Stimulated activated CD8-positive, alpha-beta memory T cell treated with anti-CD3 and anti-CD28 coated beads, Interleukin-12 subunit alpha, Interleukin-12 subunit beta, amount 100 ng/mL, for 4 hours (primary cell): Measurements from ENCODE around the gene TAS2R1.

Experiments used
- DNase-seq: peaks from one replicate; pipeline ENCODE4 v3.0.0-alpha.2; 2020; ENCODE audit warnings: low read depth

Gene TAS2R1, protein sequence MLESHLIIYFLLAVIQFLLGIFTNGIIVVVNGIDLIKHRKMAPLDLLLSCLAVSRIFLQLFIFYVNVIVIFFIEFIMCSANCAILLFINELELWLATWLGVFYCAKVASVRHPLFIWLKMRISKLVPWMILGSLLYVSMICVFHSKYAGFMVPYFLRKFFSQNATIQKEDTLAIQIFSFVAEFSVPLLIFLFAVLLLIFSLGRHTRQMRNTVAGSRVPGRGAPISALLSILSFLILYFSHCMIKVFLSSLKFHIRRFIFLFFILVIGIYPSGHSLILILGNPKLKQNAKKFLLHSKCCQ

DNA sequence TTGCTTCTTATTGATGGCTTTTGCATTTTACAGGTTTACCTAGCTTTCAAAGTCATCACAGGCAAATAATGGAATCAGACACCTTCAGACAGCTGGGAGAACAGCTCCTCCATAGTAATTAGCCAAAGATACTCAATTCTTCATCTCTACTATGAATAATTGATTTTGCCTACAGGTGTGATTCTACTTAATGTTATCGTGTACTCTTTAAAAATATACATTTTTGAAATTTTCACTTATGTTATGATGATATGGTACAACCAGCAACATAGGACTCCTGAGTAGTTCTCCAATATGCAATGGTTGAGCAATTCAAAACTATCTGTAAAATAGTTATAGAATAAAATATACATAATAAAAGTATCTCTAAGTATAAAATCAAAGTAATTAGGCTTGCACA is at the start of gene TAS2R1:
TAS2R1 (minus strand) TSS at position 101 of the 400 bp plus-strand sequence. CDS start 319 bp downstream, outside the sequence.
- no peak for DNase-seq

DNA sequence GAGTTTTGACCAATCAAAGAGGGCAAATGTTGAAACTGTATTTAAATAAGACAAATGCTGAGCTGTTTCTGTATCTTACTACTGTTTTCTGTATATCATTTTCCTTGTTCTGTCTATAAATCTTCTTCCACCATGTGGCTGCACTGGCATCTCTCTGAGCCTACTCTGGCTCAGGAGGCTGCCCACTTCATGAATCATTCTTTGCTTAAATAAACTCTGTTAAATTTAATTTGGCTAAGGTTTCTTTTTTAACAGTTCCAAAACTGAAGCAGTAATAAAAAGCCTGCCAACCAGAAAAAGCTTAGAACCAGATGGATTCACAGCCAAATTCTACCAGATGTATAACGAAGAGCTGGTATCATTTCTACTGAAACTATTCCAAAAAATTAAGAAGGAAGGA is 40.2 kb upstream of the TAS2R1 start:
- DNase-seq = no peak

DNA sequence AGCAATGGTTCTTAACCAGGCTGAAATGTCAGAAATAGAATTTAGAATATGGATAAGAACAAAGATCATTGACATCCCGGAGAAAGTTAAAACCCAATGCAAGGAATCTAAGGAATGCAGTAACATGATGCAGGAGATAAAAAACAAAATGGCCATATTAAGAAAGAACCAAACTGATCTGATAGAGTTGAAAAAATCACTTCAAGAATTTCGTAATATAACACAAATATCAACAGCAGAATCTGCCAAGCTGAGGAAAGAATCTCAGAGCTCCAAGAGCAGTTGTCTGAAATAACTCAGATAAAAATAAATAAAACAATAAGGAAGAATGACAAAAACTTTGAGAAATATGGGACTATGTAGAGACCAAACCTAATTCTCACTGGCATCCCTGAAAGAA is 37.8 kb upstream of the TAS2R1 start:
- no peak for DNase-seq

DNA sequence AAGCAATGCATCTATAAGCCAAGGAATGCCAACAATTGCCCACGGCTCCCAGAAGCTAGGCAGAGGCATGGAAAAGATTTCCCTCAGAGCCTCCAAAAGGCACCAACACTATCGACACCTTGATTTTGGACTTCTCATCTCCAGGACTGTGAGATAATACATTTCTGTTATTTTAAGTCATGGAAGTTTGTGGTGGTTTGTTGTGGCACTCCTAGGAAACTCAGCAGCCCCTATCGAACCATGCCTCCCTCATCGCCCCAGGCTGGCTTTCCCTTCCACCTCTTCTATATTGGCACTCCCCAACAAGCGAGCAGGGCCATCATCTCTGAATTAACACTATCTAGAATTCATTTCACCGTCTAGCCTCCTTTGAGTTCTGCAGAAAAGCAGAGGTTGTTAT is 33.7 kb upstream of the TAS2R1 start:
- no peak for DNase-seq

DNA sequence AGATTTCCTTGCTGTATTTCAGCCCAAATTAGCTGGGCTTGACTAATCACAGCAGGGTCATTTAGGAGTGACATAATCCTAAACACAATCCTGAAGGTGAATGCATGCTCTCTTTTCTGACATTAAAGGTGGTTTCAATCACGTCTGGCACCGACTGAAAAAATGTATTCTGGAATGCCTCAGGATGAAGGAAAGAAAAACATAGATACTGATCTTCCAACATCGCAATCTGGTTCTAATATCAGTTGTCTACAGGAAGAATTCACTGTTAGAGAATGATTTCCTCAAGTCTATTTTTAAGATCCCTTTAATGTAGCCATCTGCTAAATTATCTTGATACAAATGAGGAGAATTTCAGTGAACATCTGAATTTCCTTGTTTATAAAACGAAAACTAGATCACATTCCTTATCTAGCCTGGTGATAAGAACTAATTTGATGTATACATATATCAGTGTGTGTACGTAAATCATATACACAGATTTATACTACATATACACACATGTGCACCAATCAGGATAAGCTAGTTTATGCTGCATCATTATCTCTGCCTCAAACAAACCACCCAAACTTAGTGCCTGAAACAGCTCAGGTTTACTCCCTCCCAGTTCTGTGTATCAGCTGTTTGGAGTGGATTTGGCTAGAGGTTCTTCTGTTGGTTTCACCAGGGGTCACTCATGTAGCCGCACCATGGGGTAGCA is 31.3 kb upstream of the TAS2R1 start:
- no peak for DNase-seq

DNA sequence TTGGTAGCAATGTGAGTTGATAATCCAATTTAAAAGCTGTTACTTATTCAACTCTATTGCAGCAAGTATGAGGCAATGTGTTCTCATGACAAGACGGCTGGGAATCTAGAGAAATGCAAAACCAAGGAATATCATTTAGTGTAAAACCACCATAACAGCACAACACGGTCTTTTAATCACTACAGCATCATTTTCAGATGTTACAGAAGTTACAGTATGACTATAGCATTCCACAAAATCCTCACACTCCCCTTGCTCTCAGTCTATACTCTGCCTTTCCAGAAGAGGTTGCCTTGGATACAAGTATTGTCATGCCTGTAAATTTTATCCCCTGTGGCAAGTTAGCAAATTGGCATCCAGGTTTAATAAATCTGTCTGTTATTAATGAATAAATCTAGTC is 28.6 kb upstream of the TAS2R1 start:
- no peak for DNase-seq

DNA sequence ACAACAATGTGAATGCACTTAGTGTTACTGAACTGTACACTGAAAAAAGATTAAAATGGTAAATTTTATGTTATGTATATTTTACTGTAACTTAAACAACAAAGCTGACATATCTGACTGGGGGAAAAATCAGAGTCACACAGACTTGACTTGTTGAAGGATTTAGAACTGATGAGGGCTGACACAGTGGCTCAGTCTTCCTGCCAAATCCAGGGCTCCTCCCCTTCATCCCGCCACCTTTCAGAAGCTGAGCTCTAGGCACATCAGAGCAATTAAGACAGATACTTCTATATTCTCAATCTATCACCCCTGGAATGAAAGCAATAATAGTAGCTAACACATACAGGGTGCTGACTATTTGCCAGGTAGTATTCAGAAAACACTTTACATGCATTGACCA is 27.7 kb upstream of the TAS2R1 start:
- DNase-seq = no peak

DNA sequence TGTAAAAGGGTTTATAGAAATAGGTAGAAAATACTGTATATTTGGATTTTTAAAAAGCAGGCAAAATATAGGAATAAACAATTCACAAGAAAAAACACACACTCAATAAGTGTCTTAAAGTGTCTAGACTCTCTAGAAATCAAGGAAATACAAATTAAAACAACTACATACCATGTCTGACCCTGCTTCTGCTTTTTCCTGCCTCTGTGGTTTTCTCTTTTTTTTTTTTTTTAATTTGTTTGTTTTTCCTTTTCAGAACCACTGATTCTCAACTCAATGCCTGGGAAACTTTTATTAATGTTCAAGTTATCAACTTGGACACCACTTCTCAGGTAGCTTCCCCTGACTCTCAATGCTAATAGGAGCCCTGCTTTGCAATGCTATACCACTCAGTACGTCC is 25.5 kb upstream of the TAS2R1 start:
- DNase-seq = no peak

DNA sequence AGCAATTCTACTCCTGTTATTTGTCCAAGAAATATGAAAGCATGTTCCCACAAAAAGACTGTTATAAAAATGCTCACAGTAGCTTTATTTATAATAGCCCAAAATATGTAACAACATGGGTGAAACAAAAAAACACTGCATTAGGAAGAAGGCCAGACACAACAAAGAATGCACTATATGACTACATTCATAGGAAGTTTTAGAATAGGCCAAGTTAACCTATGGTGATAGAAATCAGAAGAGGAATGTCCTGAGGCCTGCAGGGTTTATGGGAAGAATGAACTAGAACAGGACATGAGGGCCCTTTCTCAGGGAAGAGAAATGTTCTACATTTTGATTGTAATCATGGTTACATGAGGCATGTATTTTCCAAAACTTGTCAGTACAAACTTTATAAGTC is 24.7 kb upstream of the TAS2R1 start:
- DNase-seq = no peak

DNA sequence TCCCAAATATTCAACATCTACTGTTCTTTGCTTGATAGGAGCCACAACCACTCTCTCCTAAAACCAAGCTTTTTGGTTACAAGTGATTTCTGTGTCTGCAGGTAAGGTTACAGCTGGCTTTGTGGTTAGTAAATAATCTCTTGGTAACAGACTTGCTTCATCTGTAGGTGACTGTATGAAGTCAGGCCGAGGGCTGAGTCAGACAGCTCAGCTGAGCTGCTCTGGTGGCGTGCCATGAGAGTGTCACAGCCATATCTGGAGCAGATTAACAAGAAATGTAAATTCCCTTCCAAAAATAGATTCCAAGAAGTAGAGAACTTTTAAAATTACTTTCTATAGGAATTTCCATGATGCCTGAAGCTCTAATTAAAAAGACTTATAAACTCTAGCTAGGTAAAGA is 23.7 kb upstream of the TAS2R1 start:
- no peak for DNase-seq

DNA sequence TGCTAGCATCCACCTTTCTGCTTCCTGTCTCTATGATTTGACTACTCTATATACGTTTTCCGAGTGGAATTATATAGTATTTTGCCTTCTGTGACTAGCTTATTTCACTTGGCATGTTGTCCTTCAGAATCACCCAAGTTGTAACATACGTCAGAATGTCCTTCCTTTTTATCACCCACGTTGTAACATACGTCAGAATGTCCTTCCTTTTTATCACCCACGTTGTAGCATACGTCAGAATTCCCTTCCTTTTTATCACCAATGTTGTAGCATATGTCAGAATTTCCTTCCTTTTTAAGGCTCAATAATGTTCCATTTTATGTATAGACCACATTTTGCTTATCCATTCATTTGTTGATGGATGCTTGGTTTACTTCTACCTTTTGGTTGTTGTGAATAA is 22.9 kb upstream of the TAS2R1 start:
- DNase-seq = no peak

DNA sequence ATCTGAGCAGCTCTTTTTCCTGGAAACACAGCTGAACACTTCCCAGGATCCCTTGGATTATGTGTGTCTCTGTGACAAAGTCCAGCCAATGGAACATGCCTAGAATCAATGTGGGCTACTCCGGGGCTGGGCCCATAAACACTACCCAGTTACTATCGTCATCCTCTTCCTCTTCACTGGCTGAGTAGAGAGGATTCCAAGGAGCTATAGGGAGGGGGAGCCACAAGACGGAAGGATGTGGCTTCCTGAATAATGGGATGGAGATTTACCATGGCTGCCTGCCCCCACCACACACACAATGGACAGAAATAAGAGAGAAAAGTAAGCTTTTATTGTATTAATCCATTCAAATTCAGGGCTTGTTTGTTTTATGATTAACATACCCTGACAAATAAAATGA is 22.1 kb upstream of the TAS2R1 start:
- DNase-seq = no peak

DNA sequence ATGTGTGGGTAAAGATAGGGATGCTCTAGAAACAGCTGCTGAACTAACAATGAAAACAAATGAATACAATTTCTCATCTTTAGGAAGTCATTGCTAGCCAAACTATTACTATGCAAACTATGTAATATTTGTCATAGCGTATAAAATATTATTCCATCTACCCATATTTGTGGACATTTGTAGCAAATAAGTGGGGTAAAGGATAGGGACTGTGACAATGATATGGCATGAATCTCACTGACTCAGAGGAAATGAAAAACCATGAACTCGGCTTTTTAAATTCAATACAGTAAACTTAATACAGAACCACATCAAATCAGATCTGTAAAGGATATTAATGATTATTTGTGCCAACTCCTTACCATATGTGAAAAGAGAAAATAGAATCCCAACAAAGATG is 16.7 kb upstream of the TAS2R1 start:
- no peak for DNase-seq

DNA sequence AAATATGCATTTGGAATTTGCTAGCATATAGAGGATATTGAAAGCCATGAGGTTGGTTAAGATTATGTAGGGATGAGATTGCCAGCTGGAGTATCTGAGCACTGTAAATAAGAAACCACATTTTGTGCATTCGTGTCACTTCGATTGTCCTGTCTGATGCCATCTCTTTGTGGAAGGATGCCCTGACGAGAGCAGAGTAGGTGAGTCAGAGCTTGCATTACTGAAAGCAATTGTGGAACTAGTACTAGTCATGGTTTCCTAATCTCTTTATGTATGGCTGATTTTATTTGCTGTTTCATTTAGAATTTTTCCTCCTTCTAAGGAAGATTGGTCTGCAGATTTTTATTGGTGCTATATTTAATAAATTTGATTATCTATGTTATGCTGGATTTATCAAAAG is 14.5 kb upstream of the TAS2R1 start:
- no peak for DNase-seq

DNA sequence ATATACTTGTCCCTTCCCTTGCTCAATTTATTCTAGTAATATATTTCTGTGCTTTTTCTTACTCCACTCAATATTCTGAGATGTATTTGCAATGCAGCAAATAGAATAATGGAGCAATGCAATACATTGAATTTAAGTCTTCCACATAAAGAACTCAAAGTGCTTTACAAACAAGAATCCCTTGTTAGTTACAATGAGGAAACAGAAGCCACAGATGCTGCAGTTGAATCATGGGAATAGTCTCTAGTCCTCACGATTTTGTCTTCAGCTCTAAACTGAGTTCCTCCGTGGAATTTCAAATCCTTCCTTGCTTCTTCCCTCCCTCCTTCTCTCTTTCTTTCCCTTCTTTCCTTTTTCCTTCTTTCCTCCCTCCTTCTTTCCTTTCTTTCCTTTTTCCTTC is 12.5 kb upstream of the TAS2R1 start:
- no peak for DNase-seq

DNA sequence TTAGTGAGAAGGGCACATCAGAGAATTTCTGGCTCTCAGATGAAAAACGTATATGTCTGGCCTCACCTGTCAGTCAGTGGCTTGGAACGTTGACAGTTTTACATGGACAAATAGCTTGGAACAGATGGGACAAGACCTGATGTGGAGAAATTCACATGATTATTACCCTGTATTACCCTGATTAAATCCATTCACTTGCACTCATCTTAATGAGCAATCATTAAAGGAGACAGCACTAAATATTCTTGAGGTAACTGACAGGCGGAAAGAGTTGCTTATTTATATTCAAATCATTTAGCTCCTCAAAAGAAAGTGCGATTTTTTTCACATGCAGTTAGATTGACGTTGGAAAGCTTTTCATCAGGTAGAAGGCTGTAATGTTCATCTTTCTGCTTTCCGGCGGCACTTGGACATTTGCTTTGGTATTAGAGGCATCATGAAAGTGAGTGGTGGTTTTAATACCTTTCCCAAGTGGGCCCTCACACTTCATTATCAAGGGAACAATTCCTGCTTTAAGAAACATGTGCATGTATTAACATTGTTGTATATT is 11.7 kb upstream of the TAS2R1 start:
- DNase-seq = no peak

DNA sequence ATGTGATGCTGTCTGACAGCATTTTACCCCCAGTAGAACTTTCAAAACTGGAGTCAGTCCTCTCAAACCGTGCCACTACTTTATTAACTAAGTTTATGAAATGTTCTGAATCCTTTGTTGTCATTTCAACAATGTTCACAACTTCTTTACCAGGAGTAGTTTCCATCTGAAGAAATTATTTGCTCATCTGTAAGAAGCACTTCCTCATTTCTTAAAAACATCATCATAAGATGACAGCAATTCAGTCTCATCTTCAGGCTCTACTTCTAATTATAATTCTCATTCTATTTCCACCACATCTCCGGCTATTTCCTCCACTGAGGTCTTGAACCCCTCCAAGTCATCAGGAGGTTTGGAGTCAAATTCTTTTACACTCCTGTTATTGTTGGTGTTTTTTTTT is 2.3 kb upstream of the TAS2R1 start:
- DNase-seq = no peak

DNA sequence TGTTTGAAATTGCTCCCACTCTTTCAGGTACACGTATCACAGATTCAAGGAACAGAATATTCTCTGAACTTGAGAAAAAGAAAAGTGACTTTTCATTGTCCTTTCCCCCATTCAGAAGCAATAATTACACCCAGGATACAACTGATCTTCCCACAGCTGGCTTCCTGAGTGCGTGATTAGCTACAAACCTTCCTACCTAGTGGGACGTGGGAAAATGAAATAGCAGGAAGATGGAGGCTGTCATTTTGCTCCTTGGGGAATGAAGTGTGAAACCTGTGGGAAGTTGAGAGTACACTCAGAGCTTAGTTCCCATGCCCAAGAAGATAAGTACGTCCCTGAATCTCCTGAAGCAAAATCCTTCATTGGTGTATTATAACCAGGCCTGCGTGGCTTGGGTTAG is 2.6 kb downstream of the TAS2R1 start:
- no peak for DNase-seq

DNA sequence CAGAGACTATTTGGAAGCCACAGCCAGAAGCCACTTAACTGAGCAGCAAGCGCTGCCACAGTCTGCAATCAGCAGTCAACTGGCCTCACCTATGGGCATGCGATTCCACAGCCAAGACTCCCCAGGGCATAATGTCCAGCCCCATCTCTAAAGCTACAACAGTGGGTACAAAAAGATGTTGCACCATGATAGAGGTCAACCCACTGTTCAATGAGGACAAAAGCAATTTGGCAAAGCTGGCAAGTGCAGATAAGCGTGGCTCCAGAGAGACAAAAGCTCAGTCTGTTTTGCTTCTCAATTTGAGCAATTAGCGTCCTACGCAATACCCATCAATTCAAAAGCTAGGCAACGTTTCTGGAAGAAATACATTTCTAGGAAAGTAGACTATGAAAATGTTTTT is 3.2 kb downstream of the TAS2R1 start:
- no peak for DNase-seq

DNA sequence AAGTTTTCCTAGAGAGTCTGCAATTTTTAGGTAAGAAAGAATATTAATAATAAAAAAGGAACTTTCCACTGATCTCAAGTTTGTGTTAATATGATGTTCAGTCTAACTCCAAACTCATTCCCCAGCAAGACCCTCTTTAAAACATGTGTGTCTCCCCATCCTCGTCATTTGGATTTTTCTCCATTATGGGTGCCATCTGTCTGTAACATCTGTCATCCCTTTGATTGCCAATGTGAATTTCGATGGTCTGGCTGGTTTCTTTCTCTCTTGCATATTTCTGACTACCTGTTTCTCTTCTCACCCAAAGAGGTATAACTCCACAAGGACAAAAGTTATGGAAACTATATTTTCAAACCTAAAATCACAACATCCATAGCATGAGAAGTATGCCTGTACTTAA is 4.4 kb downstream of the TAS2R1 start:
- DNase-seq = no peak

DNA sequence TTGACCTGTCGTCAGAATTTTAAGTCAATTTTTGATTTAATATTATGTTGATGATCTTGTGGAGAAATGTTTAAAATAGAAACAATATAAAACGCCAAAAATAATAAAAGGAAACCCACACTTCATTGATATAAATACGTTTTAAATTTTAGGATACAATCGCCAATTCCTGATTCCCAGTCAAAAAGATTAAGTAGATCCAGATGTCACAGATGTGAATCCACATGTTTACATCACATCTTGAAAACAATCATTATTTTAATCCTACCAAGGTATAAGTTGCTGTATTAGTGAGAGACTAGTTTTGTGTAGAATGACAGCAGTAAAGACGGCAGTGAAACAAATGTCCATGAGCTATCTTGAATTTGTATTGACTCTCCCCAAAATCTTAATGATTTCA is 4.9 kb downstream of the TAS2R1 start:
- DNase-seq = no peak

DNA sequence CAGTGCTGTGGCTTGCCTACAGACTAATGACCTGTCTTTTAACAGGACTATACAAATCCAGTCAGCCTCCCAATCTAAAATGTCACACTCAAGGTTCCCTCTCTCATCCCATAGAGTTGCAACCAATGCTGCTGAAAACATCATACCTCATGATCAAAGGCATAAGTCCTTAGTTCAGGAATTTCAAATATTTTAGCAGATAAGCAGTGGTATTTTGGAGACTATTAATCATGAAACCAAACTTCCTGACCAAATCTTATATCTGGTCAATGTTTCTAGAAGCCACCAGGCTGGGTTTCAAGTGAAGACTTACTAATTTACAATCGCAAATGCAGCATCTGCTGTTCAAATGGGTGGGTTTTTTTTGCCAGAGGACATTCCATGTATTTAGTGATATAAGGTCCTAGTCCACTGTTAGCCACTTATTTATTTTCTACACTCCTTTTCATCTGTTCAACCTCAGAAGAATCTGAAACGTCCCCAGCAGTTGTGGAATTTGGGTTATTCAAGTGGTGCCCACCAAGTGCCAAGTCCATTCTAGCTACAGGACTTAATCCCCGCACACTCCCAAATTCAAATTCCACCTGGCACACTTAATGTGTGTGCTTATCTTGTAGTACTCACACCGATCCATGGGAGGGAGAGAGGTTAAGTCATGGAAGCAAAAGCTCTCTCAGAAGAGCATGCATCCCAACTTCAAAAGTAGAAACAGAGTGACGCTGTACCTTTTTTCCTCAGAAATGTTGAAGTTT is 5.8 kb downstream of the TAS2R1 start:
- DNase-seq = no peak

DNA sequence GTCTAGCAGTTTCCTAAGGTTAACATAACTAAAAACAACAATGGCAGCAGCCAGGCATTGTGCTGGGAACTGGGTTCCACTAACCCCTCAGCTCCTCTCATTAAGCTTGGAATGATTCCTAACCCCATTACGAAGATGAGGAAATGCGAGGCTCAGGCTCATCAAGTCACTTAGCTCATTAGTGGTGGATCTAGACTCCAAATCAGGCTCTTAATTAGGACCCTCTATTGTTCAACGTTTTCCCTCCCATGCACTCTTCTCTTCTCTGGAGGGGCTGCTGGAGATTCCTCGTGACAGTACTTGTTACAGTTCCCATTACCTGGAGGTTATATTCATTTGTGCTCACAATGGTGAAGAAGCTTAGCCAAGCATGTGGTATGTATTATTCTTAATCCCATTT is 6.5 kb downstream of the TAS2R1 start:
- no peak for DNase-seq
